Measurements from ENCODE around the gene PTX4.

PTX4 gene, protein sequence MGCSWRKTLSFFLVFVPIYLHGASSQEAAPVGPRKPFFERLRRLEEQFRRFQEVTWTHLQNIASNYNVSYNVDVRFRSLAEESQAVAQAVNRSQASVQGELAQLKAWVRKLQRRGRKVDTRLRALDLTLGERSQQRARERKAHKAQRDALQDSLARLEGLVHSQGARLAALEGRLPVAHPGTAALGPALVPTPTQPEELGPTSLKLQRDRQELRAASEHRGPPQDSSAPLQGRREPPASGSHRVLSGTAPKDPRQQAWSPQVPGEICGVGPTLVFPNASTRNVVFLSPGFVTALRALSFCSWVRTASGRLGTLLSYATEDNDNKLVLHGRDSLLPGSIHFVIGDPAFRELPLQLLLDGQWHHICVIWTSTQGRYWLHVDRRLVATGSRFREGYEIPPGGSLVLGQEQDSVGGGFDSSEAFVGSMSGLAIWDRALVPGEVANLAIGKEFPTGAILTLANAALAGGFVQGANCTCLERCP

DNA sequence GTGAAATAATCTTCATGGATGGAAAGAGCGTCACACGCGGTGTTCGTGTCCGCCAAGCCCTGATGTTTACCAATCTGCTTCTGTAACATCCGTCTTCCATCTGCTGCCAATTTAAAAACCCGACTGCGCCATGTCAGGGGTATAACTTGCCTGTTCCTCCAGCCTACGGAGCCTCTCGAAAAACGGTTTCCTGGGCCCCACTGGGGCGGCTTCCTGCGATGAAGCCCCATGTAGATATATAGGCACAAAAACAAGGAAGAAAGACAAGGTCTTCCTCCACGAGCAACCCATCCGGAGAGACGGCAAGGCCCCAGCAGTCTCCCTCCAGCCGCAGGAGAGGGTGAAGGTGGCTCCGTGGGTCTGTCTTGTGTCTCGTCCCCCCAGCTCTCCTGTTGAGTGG, at the start of gene PTX4:
TSS of gene PTX4 (minus strand) at position 326 of the 400 bp plus-strand sequence. CDS start at position 291, 35 bp downstream.
- DNase-seq, result no peak

DNA sequence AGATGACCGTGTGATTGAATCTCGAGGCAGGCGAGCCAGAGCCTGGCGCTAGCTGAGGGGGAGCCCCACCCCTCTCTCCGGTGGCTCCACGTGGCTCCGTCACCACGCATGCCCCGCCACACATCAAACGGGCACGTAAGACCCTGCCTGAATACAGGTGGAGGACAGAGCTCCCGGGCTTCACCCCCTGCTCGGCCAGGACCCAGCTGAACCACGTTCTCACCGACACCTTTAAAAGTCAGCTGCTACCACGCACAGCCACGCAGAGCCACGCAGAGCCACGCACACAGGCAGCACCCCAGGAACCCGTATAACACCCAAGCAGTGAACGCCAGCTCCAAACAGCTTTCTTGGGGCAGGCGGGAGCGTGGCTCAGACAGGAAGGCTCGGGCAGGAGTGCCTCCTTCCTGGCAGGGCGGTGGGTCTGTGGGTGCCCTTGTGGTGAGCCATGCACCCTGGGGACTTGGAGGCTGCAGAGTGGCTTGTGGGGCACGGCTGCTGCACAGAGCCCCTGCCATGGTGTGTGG, 49.1 kb upstream of the PTX4 start:
- peak; percentile 54 for DNase-seq

DNA sequence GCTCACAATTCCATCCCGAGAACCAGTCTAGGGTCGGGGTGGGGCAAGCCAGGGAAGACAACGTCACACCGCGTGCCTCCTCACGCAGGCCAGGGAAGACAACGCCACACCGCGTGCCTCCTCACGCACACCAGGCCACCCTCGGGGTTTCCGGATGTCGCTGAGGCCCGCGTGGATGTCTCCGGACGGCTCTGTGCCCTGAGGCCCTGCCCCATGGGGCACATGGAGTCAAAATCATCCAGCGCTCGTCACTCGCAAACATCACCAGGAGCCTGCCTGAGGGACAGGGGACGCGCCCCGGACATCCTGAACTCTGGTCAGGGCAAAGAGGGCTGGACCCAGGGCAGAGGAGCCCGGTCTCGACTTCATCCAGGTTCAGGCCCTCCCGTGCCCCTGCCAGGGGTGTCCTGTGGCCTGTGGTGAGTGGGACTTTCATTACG, 48.4 kb upstream of the PTX4 start:
- DNase-seq, result no peak

DNA sequence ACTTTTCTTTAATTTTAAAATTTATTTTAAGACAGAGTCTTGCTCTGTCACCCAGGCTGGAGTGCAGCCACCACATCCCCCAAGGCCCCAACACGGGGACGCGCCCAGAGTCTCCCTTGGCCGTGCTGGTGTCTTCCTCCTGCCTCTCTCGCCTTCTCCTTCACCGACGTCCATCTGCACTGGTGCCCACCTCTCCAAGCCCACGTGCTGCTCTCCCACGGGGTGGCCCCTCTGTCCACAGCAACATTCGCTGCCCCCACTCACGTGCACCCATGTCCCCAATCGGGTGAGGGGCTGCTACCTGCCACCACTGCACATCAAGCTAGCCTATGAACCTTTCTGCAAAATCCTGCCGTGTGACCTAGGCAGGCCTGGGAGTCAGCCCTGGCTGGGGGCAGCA, 47.9 kb upstream of the PTX4 start:
- DNase-seq, result no peak

GRCh38 chr16:1535391-1536291, 46.9 kb upstream of the PTX4 start:
- DNase-seq, result peak; percentile 49

GRCh38 chr16:1534021-1535020, 45.6 kb upstream of the PTX4 start:
- peak; percentile 52 for DNase-seq

DNA sequence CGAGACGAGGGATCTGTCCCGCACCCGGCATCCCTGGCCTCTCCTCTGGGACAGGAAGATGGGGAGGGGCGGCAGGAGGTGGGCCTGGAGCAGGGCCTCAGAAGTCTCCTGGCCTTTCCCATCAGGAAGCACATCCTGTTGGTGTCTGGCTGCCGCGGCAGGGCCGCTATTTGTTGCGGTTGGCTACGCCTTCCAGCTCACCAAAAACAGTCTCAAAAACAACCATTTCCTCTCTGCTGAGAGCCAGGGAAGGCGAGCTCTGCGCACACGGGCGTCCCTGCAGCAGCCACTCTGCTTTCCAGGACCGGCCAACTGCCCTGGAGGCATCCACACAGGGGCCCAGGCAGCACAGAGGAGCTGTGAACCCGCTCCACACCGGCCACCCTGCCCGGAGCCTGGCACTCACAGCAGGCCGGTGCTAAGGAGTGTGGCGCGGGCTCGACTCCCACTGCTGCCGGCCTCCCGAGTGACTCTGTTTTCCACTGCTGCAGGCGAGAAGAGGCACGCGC, 44.8 kb upstream of the PTX4 start, which contains the start of gene TMEM204:
TSS of gene TMEM204 (plus strand) at position 224 of the 509 bp plus-strand sequence. CDS start 610 bp downstream, outside the sequence.
- peak; percentile 52 for DNase-seq

- no peak for DNase-seq
These were observed 44.0 kb upstream of the PTX4 start for GRCh38 chr16:1532771-1533170.

- no peak for DNase-seq
These were observed 43.5 kb upstream of the PTX4 start for GRCh38 chr16:1532081-1532760.

DNA sequence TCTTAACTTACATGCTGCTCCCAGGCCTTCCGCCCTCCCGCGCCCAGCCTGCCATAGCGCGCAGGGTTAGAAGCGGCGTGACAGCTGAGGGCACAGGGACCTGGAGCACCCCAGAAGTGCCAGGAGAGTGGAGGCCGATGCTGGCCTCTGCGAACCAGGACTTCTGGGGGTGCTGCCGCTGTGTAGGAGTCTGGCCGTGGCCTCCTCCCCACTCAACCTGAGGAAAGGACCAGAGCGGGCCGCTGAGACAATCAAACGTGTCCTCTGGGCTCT, 42.8 kb upstream of the PTX4 start:
- no peak for DNase-seq

- DNase-seq, result no peak
These were observed 42.3 kb upstream of the PTX4 start for GRCh38 chr16:1530883-1531637.

GRCh38 chr16:1530349-1530882, 41.7 kb upstream of the PTX4 start:
- no peak for DNase-seq

- no peak for DNase-seq
These were observed 40.3 kb upstream of the PTX4 start for GRCh38 chr16:1528921-1529537.

- no peak for DNase-seq
These were observed 39.4 kb upstream of the PTX4 start for GRCh38 chr16:1527836-1528811.

DNA sequence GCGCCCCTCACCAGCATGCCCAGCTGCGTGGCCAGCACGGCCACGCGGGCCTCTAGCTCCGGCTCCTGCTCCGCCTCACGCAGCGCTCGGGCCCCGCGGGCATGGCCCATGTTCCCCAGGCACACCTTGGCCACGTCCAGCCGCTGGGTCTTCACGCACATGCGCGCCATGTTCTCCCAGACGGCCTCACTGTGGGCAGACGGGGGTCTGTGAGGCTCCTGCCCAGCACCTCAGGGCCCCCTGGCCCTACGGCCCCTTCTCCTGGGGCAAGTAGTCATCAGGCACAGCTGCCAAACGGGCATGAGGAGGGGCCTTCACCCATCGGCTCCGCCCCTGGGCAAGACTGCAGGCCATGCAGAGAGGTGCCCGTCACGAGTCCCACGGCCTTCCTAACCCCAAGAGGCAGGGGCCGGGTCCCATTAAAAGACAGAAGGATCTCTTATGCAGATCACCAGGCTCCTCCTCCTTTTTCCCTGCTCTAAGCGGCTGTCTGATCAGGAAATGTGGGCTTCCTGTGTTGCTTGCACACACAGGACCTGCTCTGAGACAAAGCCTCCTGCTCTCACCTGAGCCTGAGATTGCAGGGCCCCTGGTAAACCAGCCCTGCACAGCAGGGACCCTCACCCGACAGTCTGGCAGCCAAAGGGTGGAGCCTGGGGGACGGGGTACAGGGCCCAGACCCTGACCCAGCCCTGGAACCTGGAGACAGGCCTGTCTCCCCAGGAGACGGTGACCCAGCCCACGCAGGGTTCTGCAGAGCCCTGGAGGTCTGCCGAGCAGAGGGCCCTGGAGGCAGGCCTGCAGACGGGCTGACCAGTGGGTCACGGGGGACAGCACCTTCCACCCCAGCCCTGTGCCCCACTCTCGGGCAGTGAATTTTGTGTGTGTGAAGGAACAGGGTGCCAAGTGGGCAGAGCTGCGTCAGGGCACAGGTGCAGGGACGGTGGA, 38.1 kb upstream of the PTX4 start:
- peak; percentile 36 for DNase-seq

DNA sequence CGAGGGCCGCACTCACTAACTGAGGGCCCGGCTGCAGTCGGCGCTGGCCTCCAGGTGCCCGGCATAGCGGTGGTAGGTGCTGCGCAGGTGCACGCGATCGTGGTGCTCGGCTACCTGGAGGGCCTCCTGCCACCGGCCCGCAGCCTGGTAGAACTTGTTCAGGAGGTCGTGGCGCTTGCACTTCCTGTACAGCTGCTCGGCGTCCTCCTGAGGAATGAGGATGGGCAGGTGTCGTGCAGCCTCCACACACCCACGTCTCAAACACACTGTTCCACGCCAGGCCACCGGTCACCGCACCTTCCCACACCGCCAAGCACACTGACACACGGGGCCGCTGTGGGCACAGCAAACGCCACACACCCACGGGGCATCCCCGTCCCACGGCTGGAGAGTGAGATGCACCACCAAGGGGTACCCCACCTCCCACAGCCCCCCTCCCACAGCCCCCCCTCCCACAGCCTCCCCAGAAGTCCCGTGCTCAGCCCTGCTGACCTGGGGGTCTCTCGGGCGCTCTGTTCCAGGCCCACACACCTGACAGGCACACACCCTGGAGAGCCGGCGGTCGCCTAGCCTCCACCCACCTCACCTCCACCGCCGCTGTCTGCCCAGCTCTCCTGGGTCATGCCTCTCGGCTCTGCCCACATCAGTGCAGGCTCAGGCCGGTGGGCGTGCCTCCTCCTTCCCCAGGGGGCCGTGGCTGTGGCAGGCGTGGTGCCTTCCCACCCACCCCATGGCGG, 37.3 kb upstream of the PTX4 start:
- DNase-seq, result peak; percentile 34

GRCh38 chr16:1524366-1524765, 35.6 kb upstream of the PTX4 start:
- no peak for DNase-seq
